Stimulated activated CD8-positive, alpha-beta memory T cell treated with anti-CD3 and anti-CD28 coated beads, Interleukin-12 subunit alpha, Interleukin-12 subunit beta, amount 100 ng/mL, for 1 hour (primary cell): Measurements from ENCODE around the gene WDR1.

Experiments used
- DNase-seq: peaks from one replicate; pipeline ENCODE4 v3.0.0-alpha.2; 2020; ENCODE audit warnings: low read depth

The WDR1 gene

GRCh38 chr4:10040049-10040892 lies 76.3 kb downstream of the WDR1 start:
- DNase-seq: no peak

- DNase-seq: no peak
Observed at GRCh38 chr4:10036807-10037342, 79.7 kb downstream of the WDR1 start.

GRCh38 chr4:10035130-10035529 lies 81.5 kb downstream of the WDR1 start:
- no peak for DNase-seq

- DNase-seq: no peak
Observed at GRCh38 chr4:10034612-10035104, 81.9 kb downstream of the WDR1 start.

GRCh38 chr4:10034136-10034535 lies 82.5 kb downstream of the WDR1 start:
- DNase-seq: no peak

GRCh38 chr4:10033191-10033881 lies 83.3 kb downstream of the WDR1 start:
- no peak for DNase-seq

GRCh38 chr4:10032625-10033024 lies 84.0 kb downstream of the WDR1 start:
- DNase-seq: no peak

- no peak for DNase-seq
Observed at GRCh38 chr4:10031668-10032590, 84.7 kb downstream of the WDR1 start.

- no peak for DNase-seq
Observed at GRCh38 chr4:10030972-10031667, 85.5 kb downstream of the WDR1 start.

- no peak for DNase-seq
Observed at GRCh38 chr4:10029403-10029802, 87.2 kb downstream of the WDR1 start.

GRCh38 chr4:10028910-10029309 lies 87.7 kb downstream of the WDR1 start:
- no peak for DNase-seq

GRCh38 chr4:10026485-10026884 lies 90.1 kb downstream of the WDR1 start:
- no peak for DNase-seq

GRCh38 chr4:10025230-10025806 lies 91.3 kb downstream of the WDR1 start:
- no peak for DNase-seq
